Activated CD8-positive, alpha-beta memory T cell treated with anti-CD3 and anti-CD28 coated beads for 48 hours (primary cell): Measurements from ENCODE around the gene AFF2.

Source experiments
- DNase-seq, 3 experiments: peaks; one replicate each; pipeline ENCODE4 v3.0.0-alpha.2; 2020; ENCODE audit warnings: low read depth in 2 of 3, low spot score in 2 of 3

Gene AFF2

DNA sequence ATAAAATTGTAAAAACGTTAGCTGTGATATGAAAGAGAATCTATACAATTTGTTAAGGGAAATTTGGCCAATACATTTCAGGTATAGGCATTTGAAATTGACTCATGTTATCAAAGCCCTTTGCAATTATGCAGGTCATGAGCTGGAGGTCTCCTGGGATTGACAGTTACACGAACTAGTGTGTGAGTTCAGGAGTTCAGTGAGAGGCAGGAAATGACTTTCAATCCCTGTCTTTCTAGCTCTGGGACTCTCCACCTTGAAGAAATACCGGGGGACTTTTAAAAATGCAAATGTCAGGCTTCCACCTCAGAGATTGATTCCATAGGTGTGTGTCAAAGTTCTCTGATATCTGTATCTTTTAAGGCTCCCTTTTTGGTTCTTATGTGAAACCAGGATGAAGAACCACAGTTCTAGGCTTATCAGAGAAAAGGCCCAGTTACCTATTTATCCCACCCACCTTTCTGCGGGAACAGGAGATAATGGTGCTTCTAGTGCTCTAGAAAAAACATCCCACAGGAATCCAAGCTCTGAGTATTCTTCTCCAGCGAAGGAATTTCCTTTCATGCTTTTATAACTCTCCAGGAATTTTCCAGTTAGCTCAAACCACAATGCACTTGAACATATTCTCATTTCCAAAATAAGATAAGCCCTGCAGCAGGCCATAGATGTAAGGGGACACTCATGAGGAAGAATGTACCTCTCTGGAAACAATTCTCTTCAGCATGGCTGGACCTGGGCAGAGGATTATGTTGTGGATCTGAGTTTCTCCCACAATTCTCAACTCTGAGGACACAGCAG, 503.6 kb downstream of the AFF2 start:
- no peak for DNase-seq

DNA sequence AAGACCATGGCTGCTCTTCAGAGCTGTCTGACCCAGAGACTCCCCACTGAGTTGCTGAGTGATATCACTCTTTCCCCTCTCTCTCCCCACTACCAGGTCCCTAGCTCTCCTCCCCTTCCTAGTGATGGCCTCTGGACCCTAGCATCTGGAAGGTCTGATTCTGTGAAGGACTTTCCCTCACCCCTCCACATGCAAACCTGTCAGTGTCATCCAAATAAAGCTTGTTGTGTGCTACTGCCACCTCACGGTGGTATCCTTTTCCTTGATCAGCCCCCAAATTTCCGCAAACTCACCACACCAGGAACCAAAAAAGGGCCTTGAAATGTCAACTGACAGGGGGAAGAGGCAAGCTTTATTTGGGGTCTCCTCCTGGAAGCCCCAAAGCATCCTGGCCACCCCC, 504.5 kb downstream of the AFF2 start:
- DNase-seq = no peak

DNA sequence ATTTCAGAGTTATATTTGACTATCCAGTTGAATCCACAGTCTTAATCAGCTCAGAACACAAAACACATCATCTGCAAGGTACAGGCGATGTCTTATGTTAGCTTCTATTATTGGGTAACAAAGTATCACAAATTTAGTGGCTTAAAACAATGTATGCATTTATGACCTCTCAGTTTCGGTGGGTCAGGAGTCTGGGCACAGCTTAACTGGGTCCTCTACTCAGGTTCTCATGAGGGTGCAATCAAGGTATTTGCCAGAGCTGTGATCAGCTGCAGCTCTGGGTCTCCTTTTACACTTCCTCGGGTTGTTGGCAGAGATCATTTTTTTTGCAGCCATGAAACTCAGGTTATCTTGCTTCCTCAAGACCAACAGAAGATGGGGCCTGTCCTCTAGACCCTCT, 505.8 kb downstream of the AFF2 start:
- no peak for DNase-seq

DNA sequence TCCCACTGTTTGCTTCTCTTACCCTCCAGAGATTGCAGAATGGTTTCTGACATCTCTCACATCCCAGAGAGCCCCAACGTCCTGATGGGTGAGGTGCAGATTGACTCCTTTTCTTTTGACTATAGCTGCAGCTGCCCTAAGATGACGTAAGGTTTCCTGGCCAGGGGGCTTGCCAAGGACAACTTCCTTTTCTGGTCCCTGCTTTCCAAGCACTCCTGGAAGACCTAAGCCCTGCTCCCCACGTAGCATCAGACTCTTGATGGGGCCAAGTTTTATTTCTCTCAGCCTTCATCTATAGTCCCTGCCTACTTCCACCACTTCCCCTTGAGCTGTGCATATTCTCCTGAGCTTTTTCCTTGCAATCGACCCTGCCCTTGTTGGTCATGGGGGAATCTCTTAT, 507.0 kb downstream of the AFF2 start:
- DNase-seq = no peak

DNA sequence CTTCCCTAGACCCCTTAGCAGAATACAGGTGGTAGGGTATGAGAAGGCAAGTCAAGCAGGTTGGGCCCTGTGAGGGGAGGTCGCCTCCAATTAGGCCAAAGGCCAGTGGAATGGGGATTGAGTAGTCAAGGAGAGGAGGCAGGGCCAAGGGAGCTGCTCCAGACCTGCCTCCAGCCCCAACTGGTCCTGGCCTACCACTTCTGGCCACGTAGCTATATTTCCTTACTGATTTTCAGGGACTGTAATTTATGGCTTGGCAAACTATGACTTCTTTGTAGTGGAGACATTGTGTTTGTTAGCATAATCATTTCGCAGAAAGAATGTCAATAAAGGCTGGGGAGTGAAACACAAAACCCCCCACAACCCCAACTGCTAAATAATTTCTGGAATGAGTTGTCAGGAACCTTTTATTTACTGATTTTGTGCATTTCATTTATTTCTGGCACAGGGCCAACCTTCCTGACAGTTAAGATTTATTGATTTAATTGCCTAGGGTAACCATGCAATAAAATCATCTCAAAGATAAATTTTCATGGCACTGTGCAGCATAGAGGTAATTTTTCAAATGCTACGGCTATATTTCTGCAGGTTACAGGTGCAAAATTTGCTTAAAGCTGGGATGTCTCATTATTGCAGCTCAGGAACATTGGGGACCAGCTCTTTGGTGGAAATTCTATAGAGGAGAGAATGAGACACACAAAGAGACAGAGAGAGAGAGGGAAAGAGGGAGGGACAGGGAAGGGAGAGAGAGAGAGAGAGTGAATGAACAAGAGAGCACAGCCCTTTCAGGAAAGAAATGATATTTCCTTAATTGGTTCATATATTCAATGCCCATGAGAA, 509.8 kb downstream of the AFF2 start:
- no peak for DNase-seq

DNA sequence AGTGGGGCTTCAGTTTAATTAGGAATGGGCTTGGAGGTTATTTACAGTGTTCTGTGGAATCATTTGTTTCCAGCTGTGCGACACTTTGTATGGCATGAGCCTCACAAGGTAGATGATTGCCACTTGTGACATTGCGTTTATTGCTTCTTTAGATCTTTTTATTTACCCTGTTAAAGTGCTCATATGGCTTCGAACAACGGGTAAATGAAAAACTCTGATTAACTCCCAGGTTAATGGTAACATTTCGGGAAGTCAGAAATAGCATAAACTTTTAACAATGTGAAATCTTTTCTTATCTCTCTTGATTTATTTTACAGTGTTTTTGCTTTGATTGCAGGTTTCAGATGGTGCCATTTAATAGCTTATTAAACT, 510.4 kb downstream of the AFF2 start:
- no peak for DNase-seq

DNA sequence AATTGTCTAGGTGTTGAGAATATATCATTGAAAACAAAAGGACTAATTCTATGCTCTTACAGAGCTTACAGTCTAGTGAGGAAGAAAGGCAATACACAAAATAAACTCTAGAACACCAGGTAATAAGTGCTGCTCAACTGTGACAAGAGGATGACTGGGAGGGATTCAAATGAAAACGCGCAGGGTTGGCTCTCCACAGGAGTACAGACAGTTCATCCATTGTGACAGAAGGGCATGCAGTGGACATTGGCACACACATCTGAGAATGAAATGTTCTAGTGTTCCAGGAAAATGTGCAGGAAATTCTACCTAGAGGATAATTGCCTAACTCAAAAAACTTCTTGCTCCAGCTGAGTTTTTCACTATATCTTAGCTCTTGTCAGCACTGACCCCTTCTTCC, 512.7 kb downstream of the AFF2 start:
- no peak for DNase-seq

DNA sequence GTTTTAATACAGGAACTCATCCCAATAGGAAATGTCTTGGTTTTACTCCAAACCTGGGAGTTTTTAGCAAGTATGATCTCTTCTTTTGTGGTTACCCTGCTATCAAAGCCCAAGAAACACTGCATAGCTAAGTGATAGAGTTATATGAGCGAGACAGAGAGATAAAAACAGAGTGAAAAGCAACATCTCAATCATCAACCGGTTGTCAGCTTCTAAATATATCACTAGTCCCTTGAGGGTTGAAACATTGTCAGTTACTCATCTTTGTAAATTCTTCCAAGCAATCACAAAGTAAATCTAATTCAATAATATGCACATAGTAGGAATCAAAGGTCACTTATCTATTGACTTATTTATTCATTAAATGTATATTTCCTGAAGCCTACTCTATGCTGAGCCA, 520.7 kb downstream of the AFF2 start:
- no peak for DNase-seq

DNA sequence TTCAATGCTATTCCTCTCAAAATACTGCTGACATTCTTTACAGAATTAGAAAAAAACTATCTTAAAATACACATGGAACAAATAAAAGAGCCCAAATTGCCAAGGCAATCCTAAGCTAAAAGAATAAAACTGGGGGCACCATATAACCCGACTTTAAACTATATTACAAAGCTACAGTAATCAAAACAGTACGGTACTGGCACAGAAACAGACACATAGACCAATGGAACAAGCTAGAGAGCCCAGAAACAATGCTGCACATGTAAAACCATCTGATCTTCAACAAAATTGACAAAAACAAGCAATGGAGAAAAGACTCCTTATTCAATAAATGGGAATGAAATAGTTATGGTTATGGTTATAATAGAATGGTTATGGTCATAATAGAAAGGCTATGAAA, 522.1 kb downstream of the AFF2 start:
- DNase-seq = no peak

DNA sequence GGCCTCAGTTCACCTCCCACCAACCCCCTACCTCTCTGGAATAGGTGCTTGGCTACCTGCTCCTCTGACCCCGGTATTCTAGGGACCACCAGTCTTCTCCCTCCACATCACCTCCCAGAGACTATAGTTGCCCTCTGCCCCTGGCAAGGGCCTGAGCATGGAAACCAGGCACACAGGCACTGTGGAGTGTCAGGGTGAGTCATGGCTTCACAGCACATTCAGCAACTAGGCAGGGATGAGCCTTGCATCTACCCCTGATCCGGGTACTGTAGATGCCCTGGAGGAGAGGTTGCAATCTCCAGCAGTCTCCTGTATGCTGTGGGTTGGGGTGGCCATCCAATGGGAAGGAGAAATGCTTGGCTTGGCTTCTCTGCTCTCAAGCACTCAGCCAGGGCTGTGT, 532.0 kb downstream of the AFF2 start:
- no peak for DNase-seq

DNA sequence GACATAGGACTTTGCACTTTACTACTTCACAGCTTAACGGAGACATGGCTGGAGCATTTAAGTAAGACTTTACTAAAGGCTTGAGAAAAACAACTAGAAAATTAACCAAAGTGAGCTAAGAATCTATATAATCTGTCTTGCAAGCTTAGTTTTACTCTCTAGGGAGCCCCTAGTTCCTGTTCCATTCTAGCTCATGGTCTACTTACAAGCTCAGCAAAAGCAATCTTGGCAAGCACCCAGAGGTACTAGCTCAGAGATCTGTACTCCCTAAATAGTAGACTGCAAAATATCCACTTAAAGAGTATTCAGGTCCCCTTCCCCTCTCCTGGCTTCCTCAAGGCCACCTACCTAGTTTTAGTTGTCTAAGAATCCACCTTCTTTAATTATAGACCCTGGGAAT, 535.7 kb downstream of the AFF2 start:
- no peak for DNase-seq

DNA sequence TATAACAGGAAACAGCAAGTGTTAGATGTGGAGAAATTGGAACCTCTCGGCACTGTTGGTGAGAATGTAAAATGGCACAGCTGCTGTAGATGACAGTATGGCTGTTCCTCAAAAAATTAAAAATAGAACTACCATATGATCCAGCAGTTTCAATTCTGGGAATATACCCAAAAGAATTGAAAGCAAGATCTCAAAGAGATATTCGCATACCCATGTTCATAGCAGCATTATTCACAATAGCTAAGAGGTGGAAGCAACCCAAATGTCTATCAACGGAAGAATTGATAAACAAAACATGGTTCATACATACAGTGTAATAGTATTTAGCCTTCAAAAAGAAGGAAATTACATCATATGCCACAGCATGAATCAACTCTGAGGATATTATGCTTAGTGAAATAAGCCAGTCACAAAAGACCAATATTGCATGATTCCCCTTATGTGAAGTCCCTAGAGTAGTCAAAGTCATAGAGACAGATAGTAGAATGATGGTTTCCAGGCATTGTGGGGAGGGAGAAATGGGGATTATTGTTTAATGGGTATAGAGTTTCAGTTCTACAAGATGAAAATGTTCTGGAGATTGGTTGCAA, 537.0 kb downstream of the AFF2 start:
- DNase-seq = no peak

DNA sequence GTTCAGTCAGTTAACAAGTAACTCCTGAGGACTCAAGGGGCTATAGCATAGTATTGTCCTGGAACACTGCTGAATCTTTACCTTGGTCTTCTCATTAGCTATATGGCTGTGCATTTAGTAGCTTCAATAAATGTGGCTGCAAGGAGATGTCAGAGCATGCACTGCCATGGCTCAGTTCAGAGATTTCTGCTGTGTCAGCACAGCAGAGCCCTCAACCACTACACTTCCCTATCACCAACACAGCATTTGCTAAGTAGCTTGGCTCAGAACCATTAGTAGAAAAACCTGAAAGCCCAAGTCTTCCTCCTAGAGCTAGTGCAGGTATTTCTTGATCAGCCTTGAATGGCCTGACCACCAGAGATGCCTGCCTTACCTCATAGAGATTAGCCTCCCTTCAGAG, 538.6 kb downstream of the AFF2 start:
- DNase-seq = no peak

DNA sequence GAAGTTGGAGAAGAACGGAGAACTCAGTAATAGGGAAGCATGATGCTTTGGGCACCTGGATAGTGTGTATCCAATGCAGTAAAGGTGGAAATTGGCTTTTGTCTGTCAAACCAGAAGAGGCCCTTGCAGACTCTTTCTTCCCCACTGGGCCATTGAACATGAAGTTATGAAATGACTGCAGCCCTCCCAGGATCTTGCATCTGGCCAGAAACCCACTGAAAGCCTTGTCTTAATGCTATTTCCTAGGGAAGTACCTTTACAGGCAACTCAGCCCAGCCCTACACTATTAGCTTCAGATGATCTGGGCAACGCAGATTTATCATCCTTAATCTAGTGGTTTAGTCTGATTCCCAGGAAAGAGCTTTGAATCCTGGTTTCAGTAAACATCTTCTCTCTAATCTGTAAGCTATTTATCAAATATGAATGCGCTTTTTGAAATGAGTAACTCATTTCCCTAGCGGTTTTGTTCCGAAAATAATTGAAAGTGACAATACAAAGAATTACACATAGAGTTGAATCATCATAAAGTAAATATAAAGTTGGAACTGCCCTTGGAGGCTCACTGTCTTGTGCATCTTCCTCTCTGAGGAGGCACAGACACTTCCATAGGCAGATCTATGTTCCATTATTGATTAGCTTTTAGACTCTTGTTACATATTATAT, 540.6 kb downstream of the AFF2 start:
- no peak for DNase-seq

DNA sequence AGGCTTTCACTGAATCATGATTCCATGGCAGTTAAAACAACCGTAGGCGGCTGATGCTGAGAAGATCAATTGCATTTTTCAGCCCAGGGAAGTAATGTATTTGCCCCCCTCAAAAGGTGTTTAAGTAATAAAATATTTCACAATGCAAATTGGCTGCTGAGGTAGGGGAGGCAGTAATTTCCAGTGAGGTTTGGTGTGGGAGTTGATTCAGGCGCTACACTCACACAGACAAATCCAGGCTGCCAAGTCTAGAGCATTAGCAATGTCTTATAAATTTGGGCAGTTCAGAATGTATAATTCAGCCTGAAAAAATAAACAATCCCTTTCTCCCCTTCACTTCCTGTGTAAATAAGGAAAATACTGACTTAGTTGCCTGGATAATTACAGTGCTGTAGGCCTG, 543.0 kb downstream of the AFF2 start:
- no peak for DNase-seq

DNA sequence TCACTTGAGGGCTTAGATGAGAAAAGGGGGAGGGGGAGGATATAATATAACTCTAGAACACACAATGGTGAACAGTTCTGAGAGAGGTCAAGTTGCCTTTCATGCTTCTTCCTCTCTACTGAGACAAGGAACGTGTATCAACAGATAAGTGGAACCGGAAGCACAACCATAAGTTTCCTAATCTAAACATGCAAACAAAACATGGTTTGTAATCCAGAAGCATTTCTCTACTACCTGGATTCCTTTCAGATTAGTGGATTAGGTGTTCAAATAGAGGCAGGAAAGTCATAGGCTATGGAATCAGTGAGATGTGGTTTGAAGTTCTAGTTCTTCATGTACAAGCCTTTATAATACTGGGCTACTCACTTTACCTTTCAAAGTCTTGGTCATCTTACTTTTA, 544.1 kb downstream of the AFF2 start:
- DNase-seq = no peak

DNA sequence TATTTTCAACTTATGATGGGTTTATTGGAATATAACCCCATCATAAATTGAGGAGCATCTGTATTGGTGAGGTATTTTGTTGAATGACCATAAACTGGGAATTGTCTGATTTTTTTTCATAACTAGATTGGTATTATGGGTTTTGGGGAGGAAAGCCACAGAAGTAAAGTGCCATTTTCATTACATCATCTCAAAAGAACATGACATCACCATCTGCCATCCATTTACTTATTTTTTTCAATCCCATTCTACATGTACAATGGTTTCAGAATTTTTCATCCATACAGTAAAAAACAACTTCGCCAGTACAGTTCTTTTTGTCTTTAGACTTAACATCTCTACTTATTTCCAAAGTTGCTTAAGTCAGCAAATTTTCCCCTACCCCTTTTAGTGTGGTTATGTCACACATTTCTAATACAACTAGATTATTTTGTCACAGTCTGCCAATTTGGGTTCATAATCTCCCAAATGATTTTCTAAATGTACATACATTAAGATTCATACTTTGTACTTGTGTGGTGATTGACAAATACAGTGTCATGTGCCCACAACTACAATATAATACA, 545.3 kb downstream of the AFF2 start:
- no peak for DNase-seq
